AG10803 (cell line): Measurements from ENCODE around the gene TAX1BP1.

Source experiments
- DNase-seq: peaks from one replicate; pipeline ENCODE4 v3.0.0; 2010; ENCODE audit warnings: low read depth
- H3K4me3 ChIP-seq: 2 replicates; pipeline ENCODE4 v1.5.1; 2011; ENCODE audit warnings: mild to moderate bottlenecking, low read length, control low read depth
- TF ChIP-seq, protein P1 (sequence below): conservative IDR thresholded peaks from 2 replicates; pipeline ENCODE4 v1.5.1; 2011; ENCODE audit warnings: mild to moderate bottlenecking, low read length, control low read depth, inconsistent platforms

The TAX1BP1 gene

GRCh38 chr7:27860800-27861199 is 120.8 kb downstream of the TAX1BP1 start:
- H3K4me3 ChIP-seq = no peak overlapping the region
- DNase-seq = no peak
- TF ChIP-seq, protein P1, sequence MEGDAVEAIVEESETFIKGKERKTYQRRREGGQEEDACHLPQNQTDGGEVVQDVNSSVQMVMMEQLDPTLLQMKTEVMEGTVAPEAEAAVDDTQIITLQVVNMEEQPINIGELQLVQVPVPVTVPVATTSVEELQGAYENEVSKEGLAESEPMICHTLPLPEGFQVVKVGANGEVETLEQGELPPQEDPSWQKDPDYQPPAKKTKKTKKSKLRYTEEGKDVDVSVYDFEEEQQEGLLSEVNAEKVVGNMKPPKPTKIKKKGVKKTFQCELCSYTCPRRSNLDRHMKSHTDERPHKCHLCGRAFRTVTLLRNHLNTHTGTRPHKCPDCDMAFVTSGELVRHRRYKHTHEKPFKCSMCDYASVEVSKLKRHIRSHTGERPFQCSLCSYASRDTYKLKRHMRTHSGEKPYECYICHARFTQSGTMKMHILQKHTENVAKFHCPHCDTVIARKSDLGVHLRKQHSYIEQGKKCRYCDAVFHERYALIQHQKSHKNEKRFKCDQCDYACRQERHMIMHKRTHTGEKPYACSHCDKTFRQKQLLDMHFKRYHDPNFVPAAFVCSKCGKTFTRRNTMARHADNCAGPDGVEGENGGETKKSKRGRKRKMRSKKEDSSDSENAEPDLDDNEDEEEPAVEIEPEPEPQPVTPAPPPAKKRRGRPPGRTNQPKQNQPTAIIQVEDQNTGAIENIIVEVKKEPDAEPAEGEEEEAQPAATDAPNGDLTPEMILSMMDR = no peak

DNA sequence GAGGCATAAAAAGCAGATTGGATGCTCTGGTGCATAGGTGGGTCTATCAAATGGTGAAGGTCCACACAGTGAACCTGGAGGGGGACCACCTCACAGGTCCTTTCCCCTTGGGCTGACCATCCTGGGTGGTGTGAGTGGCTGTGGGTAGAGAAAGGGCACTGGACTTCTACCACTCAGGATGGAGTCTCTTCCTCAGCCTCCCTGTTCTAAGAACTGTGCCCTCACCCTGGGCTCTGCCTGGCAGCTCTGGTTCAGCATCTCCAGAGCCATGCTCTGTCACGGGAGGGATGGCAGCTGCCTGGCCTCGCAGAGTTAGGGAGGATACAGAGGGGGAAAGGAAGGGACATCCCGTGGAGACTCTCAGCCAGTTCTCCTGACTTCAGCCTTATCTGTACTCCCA is 121.8 kb downstream of the TAX1BP1 start:
- no peak for DNase-seq
- TF ChIP-seq, protein P1 = no peak
- H3K4me3 ChIP-seq = no peak overlapping the region

- TF ChIP-seq, protein P1 = no peak
- H3K4me3 ChIP-seq = no peak overlapping the region
- DNase-seq = no peak
These were observed 123.9 kb downstream of the TAX1BP1 start for GRCh38 chr7:27863880-27864279.

GRCh38 chr7:27866256-27866655 is 126.3 kb downstream of the TAX1BP1 start:
- TF ChIP-seq, protein P1 = no peak
- no peak for DNase-seq

GRCh38 chr7:27866828-27867672 is 127.1 kb downstream of the TAX1BP1 start:
- H3K4me3 ChIP-seq = no peak overlapping the region
- DNase-seq = no peak
- TF ChIP-seq, protein P1 = no peak

More at GRCh38 chr7:27866256-27866655, 126.3 kb downstream of the TAX1BP1 start:
- H3K4me3 ChIP-seq = no peak overlapping the region

DNA sequence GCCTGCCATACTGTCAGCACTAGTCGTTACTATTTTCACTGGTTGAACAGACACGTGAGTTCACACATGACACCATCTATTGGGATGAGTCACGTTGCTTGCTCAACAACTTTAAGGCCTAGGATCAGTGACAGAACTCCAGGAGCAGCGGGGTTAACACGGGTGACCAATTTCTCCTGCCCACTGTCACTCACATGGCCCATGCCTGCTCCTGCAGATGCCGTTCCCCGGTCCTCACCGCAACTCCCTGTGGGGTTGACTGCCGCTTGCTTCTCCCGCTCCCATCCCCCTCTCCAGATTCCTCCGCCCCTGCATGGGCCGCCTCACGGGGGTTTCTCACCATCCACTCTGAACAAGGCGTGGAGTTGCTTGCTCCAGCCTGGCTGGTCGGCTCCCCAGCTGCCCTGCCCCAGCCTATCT is 128.2 kb downstream of the TAX1BP1 start:
- peak; percentile 36 for DNase-seq
- TF ChIP-seq, protein P1 = no peak
- no peak overlapping the region for H3K4me3 ChIP-seq

- TF ChIP-seq, protein P1 = no peak
- DNase-seq = no peak
- H3K4me3 ChIP-seq = no peak overlapping the region
These were observed 129.1 kb downstream of the TAX1BP1 start for GRCh38 chr7:27869056-27869455.
